AML-193 (cell line): ENCODE data around the gene LACTBL1.
A peak's percentile ranks its signal among the peaks of the same experiment; 100 is the strongest.

Experiments used
- DNase-seq, 2 experiments: peaks; one replicate each; lab custom pipeline; 2025; lab: John Stamatoyannopoulos, UW

Gene LACTBL1

DNA sequence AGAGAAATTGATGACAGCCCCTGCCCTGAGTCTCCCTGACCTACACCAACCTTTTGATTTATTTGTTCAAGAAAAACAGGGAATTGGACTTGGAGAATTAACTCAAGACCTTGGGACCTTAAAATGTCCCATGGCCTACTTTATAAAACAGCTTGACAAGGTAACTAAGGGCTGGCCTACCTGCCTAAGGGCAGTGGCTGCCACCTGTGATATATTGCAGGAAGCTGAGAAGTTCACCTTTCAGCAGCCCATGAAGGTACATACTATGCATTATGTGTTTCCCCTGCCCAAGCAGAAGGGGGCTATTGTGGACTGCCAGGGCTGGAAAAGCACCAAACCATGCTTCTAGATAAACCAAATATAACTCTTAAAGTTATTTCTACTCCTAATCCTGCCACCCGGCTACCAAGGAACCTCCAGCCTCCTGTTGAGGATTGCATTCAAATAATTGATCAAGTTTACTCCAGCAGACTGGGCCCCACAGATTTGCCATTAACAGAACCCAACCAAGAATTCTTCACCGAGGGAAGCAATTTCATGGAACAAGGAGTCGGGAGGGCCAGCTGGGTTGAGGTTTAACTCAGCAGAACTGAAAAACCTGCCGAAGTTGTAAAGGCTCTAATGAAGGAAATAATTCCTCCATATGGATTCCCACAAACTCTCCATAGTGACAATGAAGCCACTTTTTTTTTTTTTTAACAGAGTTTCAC lies 28.2 kb downstream of the LACTBL1 start:
- no peak for DNase-seq

DNA sequence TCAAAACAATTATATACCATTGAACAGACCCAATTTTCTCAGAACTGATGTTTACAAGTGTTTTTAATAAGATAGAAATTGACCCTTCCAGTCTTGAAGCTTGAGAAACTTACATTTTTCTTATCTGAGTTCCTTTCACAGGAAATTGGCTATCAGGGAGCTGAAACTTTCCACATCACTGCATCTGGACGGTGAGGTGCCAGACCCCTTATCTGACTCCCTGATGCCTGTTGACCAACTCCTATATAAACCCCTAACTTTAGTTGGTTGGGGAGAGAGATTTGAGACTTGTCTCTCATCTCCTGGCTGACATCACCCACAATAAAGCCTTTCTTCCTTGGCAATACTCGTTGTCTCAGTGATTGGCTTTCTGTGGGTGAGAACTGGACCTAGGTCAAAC lies 31.4 kb downstream of the LACTBL1 start:
- DNase-seq, result no peak

DNA sequence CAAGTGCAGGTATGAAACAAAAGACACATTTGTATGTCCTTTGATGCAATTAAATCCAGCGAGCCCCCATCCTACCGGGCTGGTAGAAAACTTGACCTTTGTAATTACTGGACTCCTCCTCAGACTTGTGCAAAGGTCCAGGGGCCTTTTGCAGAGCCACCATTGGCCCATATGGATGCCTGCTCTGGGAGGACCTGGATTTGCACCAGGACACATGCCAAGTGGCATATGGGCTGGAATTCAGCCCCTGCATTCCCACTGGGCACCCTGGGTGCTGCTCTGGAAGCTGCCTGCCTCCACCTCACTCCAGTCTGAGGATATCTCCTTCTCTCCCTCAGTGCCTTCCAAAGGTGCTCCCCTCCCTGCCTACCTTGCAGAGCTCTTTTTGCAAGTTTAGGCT lies 36.0 kb downstream of the LACTBL1 start:
- DNase-seq, result no peak

DNA sequence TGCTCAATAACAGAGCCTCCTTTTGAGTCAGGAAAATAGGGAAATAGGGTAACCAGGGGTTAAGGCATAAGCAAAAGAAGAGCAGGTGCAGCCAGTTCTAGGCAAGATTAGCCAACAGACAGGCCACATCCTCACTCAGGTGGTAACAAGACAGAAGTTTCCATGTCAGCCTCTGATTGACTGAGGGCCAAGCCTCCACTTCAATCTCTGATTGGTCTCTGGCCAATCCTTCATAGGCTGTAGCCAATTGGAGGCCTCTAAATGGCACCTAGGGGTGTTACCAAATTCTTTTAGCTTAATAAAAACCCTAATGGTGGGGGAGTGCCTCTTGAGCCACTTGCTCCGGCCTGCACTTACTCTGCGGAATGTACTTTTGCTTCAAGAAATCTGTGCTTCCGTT lies 37.2 kb downstream of the LACTBL1 start:
- DNase-seq, result no peak

GRCh38 chr1:22932803-22933470 lies 39.7 kb downstream of the LACTBL1 start:
- no peak for DNase-seq

DNA sequence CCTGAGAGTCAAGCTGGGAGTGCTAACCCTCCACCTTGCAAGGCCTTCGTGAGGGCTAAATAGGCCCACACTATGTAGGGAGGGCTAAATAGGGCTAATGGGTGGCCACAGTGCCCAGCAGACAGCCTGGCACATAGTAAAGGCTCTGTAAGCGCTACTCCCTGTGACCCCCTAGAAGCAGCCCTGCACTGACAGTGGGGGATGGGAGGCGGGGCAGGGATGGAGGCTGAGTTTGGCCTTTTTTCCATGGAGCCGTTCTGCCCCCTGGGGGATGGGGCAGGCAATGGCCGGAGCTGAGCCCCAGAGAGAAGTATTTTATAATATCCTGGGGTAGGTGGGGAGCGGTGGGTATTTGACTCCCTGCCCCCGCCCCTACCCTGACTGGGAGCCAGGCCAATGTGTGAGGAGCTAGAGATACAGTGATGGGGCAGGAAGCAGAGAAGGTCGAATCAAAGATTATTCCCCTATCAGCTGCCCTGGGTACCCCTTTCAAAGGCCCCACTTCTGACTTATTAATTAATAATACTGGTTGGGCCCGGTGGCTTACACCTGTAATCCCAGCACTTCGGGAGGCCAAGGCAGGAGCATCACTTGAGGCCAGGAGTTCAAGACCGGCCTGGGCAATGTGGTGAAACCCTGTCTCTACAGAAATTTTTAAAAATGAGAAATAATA lies 42.3 kb downstream of the LACTBL1 start:
- peak; percentile 2 to 6 for DNase-seq

DNA sequence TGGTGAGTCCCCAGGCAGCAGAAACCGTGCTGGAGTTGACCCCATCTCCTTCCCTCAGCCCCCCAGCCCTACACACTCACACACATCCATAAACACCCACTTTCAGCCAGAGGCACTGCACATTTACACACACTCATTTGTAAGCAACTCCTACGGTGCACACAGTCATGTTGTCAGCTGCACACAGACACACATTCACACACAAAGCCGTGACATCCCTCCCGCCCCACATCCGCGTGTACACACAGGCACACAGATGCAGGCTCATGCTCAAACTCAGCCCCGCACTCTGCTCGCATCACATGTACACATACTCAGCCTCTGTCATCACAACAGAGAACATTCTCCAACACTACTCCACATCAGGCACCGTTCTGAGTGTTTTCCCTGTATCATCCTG lies 47.6 kb downstream of the LACTBL1 start:
- DNase-seq, result no peak

DNA sequence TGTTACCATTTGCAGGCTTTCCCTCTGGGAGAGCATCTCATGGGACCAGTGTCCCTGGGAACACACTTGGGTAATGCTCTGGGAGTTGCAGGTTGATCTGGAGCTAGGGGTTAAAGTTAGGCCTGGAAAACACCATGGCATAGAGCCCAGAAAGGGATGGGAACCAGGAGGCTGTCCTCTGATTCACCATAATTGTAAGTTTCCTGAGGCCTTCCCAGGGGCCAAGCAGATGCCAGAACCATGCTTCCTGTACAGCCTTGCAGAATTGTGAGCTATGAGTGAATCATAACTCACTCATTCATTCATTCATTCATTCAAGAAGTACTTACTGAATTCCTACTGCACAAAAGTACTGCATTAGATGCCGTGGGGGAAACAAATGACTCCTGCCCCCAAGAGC lies 50.0 kb downstream of the LACTBL1 start:
- DNase-seq, result no peak

DNA sequence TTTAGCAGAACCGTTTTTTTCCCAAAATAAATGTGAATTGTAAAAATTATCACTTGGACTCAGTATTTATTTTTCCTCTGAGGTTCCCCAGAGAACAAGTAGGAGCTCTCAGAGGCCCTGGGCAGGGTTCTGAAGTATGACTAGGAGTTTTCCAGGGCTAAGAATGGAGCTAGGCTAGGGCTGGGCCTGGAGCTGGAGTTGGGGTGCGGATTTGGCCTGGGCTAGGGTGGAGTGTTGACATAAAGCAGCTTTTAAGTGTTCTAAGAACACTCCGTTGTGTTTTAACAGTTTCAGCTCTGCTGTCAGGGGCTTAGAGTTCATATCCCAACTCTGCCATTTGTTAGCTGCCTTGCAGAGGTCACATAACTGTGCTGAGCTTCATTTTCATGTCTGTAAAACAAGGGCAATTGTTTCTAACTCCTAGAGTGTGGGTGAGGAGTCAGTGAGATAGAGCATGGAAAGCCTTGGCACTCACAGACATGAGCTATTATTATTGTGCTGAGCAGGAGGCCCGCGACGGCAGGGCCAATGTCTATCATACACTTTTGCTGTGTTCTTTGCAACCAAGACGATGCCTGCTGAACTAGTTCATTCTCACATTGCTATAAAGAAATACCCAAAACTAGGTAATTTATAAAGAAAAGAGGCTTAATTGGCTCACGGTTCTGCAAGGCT lies 51.1 kb downstream of the LACTBL1 start:
- DNase-seq, result no peak

- DNase-seq, result no peak
Observed at GRCh38 chr1:22920734-22921451, 51.8 kb downstream of the LACTBL1 start.

GRCh38 chr1:22920026-22920733 lies 52.5 kb downstream of the LACTBL1 start:
- DNase-seq, result no peak

DNA sequence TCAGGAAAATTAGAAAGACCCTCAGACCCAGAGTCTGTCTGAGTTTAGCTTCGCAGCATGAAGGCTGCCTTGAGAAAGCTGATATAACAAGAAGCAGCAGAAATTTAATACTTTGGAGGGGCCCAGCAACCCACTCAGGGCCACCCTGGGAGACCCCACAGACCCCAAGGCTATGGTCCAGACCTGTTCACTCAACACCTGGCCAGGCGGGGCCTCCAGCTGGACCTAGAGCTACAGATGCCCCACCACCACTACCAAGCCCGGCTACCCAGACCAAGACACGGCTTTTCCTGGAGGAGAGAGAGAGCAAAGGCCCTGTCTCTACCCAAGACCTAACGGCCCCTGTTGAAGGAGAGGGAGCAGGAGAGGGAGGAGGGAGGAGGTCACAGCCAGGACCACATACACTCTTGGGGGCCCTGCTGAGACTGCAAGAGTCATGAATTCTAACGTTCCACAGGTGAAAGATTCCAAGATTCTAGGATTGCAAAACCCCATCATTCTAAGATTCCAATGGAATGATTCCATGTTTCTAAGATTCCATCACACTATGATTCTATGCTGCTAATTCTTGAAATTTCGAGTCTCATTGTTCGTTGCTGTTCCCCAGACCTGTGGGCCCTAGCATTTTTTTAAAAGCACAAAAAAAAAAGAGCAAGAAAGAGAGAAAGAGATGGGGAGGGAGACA lies 53.2 kb downstream of the LACTBL1 start:
- no peak for DNase-seq

GRCh38 chr1:22918644-22919043 lies 54.0 kb downstream of the LACTBL1 start:
- DNase-seq, result no peak

DNA sequence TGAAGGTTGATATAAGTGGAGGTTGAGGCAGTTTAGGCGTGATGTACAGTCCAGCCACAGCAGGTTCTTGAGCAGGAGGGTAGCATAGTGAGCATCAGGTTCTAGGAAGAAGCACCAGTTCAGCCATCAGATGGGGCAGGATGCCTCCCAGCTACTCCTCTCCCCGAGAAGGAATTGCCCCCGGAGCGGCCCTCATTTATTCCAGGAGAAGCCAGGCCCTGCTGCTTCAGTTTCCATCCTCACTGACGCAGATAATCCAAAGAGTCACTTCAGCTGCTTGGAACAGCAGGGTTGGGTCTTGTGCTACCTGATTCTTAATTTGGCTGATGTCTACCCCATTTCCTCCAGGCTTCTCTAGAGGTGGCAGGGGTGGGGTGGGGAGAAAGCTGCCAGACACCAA lies 54.7 kb downstream of the LACTBL1 start:
- DNase-seq, result no peak

DNA sequence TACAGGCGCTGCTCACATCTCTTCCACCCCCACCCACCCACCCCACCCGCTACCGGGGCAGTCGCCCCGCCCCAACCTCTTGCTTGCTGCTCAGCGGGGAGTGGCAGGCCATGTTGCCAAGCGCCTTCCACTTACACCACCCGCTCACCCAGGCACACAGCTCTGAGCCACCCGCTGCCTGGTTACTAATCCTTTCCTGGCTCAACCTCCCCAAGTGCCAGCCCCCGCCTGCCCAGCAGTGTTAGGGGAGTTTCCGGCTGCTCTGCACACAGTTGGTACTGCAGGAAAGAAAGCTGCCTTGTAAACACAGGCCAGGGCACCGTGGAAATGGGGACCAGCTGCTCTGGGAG lies 56.2 kb downstream of the LACTBL1 start:
- no peak for DNase-seq

DNA sequence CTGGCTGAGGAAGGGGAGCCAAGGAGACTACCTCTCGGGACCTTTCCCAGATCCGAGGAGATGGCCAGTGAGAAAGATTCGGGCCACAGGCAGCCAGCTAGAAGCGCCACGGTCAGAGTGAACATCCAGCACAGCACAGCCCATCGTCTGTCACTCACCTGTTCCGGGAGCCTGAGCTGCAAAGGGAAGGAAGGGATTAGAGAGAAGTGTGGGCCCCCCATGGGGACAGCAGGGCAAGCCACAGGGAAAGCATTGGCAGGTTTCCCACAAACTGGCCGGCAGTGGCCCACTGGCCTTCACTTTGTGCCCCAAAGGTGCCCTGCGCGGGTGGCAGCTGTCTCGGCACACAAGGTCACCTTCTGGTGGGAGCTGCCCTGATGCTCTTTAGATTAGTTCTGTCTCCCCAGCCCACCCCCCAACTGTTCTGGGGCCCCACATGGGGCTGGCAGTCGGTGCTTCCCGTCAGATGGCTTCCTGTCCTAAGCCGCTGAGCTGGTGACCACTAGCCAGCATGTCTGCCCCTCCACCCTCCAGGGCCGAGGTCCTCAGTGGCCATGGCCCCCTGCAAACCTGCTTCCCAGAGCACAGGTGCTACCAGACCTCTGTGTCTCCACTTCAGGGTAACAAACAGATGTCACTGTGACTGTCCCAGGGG lies 56.7 kb downstream of the LACTBL1 start:
- DNase-seq, result no peak

DNA sequence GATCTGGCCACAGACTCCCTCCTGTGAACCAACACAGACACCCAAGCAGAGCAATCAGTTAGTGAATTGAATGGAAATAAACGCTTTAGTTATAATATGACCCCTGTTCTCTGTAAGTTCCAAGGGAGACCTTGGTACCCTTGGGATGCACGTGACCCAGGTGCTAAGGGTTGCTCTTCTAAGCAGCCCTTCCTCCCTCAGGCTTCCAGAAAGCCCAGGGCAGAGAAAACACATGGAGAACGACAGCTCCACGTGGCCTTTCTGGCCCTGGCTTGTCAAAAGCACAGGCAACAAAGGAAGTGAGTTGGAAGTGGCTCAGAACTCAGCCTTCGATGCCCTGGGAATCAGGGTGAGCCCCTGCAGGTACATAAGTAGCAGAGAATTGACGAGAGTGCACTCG lies 57.4 kb downstream of the LACTBL1 start:
- DNase-seq, result no peak

- no peak for DNase-seq
Observed at GRCh38 chr1:22914633-22915217, 57.9 kb downstream of the LACTBL1 start.

DNA sequence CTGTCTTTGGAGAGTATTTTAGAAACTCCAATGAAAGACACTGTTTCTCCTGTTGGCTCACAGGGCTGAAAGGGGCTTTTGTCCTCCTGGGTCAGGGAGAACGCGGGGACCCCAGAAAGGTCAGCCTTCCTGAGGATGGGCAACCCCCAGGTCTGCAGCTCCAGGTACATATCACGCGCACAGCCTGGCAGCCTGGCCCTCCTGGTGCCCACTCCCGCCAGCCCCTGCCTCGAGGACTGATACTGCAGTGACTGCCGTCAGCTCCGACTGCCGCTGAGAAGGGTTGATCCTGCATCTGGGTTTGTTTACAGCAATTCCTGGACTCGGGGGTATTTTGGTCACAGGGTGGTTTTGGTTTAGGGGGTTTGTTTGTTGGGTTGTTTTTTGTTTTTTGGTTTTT lies 58.5 kb downstream of the LACTBL1 start:
- no peak for DNase-seq
